Left lobe of liver (tissue), 2 donors: ENCODE results near the gene SEPTIN5. TPM values are rescaled to one million over a fixed set of nuclear protein-coding genes. Genes with fewer than 3 reads are reported as not detected.

Experiments used
- ATAC-seq: fragments of 200-7000 bp; cut with Tn5 transposase; one replicate; pipeline ENCODE4 v1.9.1; 2020; ENCODE audit warnings: mild to moderate bottlenecking, moderate library complexity
- DNase-seq: peaks from one replicate; pipeline ENCODE4 v3.0.0-alpha.2; 2020; ENCODE audit warnings: low spot score
- total RNA-seq: library from RNA; stranded (reverse); gene quantifications from one replicate; pipeline ENCODE4 v1.2.1, GENCODE V29; 2021
- donor health status: DM: no; HTN: no; CAD: no; lungs with moderate emphysema.
- donor health status: DM: no; HTN: yes; CAD: no.

The SEPTIN5 gene
- total RNA-seq, 1 donor from 2014 or later, result 1.1 TPM

DNA sequence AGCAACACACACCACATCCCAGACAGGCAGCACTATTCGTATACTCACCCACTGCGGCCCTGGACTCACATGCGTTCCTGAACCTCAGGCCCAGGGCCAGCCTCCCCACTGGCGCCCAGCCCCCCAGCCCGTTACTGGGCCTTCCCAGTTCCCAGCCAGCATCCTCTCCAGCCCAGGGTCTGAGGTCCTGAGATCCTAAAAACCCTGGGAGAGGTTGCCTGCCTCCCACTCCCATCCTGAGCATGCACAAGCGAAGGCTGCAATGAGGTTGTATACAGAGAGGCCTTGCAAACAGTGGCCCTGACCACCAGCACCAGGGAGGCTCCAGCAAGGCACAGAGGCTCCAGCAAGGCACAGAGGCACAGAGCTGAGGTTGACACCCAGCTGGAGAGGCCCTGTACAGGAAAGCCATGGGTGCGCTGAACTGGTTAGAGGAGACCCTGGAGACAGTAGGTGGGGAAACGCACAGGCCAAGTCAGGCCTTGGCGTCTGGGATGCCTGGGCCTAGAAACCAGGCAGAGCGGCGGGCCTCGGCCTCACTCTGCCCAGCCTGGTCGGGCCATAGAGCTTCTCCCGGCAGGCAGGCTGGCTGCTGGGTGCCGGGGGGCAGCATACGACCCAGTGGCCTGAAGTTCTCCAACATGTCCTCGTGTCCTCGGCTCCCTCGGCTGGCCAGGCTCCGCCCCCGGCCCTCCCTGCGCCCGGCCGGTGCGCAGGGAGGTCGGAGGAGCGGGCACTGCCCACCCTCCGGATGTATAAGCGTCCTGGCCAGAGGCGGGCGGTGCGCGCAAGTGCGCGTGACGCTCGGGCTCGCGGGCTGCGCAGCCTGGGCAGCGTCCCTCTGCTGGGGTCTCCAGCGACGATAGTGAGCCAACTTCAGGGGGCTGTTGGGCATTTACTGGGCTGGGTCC is 43.9 kb downstream of the SEPTIN5 start:
- DNase-seq (no peak), ATAC-seq (no peak)

DNA sequence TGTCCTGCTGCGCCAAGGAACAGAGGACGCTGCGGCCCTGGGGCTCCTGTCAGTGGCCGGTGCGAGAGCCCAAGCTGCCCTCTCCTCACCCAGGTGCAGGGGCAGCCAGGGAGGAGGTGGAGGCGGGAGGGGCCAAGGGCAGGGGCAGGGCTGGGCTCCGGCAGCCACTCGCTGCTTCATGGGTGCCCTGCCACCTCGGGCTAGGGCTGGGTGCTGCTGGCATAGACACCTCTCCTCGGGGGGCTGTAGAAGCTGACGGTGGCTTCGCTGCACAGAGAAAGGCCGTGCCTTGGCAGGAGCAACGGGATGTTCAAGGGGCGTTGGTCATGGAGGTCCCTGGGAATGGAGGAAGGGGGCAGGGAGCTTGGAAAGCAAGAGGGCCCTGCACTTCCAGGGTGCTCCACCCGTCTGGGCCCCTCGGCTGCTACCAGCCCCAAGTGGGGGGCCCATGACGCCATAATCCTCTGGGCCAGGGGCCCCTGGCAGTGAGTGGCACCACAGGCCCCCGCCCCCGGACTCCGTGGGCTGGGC is 44.7 kb downstream of the SEPTIN5 start:
- ATAC-seq, result no peak
- no peak for DNase-seq

DNA sequence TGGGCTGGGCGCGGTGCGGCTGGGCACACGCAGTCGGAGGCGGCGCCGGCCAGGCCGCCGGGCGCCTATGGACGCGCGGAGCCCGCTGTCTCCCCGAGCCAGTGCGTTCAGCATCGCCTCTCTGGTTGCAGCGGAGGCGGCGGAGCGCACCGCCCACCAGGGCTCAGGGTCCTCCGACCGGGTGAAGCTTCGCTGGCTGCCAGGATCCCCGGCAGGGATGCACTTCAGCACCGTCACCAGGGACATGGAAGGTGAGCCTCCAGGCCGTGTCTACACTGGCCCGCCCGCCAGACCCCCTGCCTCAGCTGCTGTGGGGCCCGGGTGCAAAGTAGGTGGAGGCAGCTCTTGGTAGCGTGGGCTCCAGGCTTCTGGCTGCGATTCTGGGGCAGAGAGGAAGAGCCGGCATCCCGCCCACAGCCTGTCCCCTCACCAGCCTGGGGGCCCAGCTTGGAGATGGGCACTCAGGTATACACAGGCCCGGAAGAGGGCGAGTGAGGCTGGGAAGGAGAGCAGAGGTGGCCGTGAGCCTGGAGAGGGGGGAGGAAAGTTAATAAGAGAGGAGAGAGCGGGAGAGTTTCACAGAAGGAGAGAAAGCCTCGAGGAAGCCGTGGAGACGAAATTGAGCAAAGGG is 45.2 kb downstream of the SEPTIN5 start:
- DNase-seq (no peak), ATAC-seq (no peak)

DNA sequence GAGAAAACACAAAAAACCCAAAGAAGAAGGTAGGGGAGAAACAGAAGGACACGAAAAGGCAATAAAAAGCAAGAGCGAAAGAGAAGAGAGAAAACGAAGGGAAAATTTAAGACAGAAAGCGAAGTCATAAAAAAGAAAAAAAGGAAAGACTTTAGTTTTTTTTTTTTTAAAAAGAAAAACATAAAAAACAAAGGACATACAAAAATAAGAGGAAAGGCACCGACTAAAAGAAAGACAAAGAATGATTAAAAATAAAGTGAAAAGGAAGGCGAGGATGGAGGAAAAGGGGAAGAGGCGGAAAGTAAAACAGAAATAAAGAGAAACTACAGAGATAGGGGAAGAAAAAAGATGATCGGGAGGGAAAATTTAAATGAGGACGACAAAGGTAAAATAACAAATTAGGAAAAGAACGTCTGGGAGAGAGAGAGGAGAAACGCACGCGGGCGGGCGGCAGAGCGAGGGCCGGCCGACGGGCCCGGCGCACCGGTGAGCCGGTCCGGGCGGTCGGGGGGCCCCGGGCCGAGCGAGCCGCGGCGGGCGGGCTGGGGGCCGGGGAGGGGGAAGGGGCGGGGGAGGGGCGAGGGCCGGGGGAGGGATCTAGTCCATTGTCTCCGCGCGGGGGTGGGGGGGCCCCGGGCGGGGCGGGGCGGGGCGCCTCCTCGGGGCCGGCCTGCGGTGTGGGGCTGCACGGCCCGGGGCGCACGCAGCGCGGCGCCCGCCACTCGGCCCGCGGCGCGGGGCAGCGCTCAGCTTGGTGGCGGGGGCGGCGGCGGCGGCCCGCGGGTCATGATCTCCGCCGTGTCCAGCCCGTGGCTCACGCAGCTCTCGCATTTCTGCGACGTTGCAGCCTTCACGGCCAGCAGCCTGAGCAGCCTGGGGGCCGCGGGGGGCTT is 46.0 kb downstream of the SEPTIN5 start, which contains the start of gene TBX1:
TSS of gene TBX1 (plus strand) at position 721 of the 893 bp plus-strand sequence. CDS start at position 787, 66 bp downstream.
- DNase-seq (no peak), ATAC-seq (no peak)

DNA sequence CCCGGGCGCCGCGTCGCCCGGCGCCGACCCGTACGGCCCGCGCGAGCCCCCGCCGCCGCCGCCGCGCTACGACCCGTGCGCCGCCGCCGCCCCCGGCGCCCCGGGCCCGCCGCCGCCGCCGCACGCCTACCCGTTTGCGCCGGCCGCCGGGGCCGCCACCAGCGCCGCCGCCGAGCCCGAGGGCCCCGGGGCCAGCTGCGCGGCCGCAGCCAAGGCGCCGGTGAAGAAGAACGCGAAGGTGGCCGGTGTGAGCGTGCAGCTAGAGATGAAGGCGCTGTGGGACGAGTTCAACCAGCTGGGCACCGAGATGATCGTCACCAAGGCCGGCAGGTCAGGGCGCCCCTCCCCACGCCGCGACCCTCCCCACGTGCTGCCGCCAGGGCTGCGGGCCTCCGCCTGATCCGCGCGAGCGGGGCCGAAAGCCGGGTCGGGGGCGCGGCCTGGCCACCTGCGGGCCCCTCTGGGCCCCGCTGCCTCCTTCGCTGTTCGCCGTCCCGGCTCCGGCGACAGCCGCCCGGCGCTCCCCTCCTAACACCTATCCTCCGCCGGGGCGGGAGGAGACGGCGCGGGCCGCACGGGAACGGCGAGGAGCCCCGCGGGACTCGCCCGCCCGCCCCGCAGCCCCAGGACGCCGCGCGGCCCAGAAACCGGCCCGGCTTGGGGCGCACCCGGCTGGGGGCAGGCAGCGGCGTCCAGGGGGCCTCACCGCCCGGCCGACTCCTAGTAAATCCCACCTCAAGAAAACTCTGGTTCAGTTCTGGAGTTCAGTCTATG is 46.8 kb downstream of the SEPTIN5 start:
- DNase-seq (no peak), ATAC-seq (no peak)

DNA sequence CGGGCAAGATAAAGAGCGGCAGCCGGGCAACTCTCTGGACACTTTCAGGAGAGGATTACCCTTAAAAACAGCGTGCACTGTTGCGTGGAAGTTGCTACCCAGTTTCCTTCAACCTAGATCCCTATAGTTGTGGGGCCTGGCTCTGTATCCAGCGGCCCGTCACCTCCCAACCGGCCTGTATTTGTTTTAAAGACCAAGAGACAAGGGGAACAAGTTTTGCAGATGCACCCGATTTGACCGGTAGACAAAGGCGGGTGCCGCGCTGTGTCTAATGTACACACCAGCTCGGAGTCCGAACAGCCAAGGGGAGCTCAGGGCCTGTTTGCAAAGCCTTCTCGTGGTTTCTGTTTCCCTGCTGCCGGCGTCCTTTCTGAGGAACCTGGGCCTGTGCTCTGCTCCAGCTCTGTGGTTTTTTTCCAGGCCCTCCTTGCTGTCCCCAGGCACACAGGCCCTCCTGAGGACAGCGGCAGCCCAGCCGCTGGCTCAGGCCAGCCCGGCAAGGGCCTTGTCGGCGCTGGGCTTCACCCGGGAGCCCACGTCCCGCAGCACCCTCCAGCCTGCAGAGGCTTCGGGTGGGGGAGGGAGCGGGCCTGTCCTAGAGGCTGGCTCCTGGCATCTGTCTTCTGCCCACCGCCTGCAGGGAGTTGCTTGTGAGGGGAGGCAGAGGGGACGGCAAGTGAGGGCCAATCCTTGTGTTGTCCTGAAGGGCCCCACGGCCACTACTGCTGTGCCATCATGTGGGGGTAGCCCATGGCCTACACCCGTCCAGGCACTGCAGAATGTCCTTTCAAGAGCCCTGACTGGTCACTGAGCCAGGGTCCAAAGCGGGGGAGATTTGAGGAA is 47.6 kb downstream of the SEPTIN5 start:
- ATAC-seq (no peak), DNase-seq (no peak)

DNA sequence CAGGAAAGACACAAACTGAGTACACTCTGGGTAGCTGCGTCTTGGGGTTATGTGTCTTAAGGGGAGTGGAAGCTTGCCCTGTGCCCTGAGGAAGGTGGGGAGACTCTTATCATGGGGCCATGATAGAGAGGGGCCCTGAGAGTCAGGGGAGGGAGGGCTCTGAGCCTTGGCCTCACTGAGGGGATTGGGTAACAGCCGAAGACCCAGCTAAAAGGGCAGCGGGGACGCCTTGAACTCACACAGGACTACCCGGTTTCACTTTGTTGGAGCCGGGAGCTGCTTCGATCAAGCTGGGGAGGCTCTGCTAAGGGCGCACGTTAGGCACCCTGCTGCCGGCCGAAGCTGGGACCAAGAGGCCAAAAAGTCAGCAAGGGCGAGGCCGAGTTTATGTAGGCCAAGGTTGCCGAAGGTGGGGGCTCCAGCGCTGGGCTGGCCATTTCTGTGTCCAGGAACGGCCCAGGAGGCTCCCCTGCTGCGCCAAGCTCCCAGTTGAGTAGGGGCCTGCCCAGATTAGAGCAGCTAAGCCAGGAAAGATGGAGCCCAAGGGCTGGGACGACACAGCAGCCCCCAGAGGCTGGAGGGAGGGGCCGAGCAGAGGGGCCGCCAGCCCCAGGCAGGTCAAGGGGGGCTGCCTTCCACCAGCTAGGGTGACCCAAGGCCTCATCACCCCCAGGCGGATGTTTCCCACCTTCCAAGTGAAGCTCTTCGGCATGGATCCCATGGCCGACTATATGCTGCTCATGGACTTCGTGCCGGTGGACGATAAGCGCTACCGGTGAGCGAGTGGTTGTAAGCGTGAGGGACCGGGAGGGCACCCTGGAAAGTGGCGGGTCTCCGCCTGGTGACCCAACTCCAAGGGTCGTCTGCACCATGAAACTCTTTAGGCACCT is 48.5 kb downstream of the SEPTIN5 start:
- ATAC-seq (no peak), DNase-seq (no peak)

DNA sequence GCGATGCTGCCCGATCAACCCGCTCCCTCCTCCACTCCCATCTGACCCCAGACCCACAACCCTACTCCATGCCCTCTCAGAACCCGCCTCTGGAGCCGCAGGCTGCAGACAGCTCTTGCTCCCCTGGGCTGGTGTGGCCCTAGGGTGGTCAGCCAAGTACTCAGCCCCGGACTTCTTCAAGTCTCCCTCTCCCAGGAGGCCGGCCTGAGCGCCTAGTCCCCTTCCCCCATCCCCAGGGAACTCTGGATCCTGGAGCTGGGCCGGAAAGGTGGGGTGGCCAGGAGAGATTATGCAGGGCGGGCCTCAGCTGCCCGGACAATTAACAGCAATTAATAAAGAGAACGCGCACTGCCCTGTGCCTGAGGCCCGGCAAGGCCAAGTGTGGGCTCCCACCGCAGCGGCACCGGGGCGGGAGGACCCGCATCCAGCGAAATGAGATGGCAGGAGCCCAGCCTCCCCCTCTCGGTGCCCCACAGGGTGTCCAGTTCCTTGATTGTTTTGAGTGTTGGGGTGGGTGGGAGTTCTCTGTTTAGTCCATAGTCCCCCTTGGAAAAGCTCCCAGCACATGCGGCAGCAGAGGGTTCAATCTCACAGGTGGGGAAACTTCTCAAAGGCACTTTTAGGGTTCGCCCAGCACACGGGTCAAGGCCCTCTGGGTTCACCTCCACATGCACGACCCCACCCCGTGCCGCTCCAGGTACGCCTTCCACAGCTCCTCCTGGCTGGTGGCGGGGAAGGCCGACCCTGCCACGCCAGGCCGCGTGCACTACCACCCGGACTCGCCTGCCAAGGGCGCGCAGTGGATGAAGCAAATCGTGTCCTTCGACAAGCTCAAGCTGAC is 49.4 kb downstream of the SEPTIN5 start:
- no peak for DNase-seq
- ATAC-seq, result no peak

DNA sequence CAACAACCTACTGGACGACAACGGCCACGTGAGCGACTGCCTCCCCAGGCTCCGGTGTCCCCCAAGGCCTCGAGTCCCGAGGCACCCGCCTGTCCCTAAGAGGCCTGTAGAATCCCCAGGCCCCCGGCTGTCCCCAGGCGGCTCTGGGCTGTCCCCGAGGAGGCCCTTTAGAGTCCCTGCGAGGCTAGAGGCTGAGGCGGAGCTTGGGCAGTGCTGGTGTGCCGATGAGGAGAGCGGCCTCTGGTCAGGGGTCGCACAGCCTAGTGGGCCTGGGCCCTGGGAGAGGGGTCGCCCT is 49.9 kb downstream of the SEPTIN5 start:
- ATAC-seq, result no peak
- DNase-seq, result no peak

DNA sequence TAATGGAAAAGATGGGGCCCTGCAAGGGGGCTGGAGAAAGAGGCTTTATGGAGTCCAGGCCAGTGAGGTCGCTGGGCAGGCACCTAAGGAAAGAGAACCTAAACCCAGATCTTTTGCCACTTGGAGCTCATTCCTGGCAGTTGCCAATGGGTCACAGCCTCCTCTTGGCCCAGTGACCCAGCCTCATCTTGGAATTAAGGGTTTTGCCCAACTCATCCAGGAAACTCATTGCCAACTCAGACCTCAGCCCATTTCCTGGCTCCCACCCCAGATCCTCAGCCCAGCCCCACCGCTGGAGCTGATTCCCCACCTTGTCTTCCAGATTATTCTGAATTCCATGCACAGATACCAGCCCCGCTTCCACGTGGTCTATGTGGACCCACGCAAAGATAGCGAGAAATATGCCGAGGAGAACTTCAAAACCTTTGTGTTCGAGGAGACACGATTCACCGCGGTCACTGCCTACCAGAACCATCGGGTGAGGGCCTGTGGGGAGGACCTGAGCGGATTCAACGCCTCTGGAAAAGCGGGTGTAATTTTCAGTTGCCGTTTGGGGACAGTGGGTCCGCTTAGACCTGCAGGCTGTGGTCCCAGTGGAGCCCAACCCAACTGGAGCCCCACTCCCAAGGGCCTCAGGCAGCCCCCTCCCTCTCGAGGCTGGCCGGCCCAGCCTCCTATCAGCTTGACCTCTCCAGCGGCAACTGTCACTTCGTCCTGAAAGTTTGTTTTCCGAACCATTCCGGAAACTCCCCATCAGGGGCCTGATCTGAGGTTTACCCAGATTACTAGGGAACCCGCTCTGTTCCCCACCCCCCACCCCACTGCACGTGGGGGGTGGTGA is 50.6 kb downstream of the SEPTIN5 start:
- no peak for DNase-seq
- no peak for ATAC-seq

DNA sequence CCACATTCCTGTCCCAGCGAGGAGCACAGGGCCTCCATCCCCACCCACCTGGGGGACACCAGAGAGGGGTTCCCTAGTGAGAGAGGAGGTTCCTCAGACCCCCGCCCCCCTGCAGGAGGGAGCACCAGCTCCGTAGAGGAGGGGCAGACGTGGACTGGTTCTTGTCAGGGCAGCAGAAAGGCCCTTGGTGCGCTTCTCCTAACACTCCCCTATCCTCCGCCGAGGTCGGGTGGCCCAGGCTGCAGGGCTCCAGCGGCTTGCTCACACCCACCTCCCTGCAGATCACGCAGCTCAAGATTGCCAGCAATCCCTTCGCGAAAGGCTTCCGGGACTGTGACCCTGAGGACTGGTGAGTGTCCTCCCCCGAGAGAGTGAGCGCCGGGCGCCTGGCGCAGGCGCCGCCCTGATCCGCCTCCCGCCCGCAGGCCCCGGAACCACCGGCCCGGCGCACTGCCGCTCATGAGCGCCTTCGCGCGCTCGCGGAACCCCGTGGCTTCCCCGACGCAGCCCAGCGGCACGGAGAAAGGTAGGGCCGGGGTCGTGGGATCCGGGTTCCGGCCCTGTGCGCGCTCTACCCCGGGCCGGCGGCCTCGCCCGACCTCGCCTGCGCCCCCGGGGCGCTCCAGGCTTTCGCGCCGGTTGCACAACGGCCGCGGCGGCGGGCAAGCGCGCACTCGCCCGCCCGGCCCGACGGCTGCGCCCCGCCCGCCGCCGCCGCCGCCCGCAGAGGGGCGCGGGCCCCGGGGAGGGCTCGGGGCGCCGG is 51.4 kb downstream of the SEPTIN5 start:
- no peak for DNase-seq
- ATAC-seq, result peak; percentile 43

DNA sequence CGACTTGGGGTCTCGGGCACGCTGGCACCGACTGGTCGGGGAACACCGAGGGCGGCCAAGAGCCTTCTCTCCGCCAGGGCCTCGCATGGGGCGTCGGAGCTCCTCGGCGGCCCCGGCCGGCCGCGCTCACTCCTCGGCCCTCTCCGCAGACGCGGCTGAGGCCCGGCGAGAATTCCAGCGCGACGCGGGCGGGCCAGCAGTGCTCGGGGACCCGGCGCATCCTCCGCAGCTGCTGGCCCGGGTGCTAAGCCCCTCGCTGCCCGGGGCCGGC is 51.9 kb downstream of the SEPTIN5 start:
- ATAC-seq (no peak), DNase-seq (no peak)

DNA sequence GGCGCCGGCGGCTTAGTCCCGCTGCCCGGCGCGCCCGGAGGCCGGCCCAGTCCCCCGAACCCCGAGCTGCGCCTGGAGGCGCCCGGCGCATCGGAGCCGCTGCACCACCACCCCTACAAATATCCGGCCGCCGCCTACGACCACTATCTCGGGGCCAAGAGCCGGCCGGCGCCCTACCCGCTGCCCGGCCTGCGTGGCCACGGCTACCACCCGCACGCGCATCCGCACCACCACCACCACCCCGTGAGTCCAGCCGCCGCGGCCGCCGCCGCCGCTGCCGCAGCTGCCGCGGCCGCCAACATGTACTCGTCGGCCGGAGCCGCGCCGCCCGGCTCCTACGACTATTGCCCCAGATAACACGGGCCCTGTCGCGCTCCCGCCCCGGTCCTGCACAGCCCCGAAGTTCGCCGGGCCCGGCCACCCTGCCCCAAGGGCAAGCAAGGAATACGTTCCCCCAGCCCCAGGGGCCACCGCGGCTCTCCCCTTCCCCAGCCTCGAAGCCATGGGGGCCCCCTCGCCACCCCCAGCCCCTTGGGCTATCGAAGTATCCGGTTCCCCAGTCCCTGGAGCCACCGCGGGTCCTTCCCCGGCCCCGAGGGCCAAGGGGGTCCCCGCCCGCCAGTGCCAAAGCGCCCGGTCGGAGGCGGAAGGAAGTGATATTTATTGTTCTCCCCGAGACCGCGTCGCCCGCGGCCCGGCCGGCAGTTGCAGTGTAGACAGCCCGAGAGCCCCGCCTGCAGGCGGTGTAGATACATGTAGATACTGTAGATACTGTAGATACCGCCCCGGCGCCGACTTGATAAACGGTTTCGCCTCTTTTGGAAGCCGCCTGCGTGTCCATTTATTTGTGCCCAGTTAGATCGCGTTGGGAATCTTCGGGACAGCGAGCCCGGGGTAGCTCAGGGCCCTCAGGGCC is 52.5 kb downstream of the SEPTIN5 start:
- ATAC-seq (peak; percentile 82), DNase-seq (peak; percentile 60)

DNA sequence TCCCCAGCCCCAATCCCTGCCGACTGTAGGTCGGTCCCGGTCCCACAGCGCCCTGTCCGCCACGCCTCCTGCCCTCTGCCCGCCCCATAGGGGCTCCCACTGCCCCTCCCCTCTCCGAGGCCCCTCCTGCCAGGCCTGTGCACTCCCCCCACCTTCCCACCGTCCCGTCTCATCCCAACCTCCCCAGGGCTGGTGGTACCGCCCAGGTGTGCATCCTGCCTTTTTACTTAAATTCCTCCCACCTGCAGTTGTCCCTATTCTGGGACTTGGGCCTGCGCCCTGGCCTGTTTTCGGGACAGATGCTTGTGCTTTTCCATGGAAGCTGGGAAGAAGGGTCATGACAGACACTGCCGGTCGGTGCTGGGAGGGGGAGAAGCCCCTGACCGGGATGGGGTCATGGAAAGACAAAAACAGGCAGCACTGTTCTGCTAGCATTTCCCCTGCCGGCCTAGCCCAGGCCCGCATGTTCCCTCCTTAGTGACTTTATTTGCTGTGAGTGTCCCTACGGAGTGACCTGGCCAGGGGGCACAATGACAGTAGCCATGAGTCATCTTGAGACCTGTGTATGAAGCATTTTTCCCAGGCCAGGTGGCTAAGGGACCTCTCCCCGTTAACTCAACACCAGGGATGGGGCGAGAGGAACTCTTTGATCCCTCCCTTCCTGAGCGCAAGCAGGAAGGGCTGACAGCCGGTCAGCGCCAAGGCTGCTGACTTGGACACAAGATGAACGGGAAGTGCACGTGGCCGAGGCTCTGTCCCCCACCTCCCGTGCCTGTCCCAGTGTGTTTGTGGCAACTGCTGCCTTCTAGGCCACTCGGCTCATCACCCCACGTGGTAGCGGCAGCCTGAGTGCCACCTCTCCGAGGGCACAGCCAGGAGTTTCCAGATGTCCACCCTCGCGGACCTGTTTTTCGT is 53.4 kb downstream of the SEPTIN5 start:
- DNase-seq (no peak), ATAC-seq (peak; percentile 32)
